Activated gamma-delta T cell (primary cell): ENCODE data around the gene CEACAM7.
"Not testable (repeated sequence)": the region's sequence is repeated elsewhere in the genome, so short reads cannot be mapped to it uniquely, and the experiment has no call there.

ENCODE experiments used
- DNase-seq: peaks from one replicate; lab custom pipeline; 2025; lab: John Stamatoyannopoulos, UW

Gene CEACAM7

GRCh38 chr19:41656756-41657155 lies 31.3 kb downstream of the CEACAM7 start:
- DNase-seq: not testable (repeated sequence)

DNA sequence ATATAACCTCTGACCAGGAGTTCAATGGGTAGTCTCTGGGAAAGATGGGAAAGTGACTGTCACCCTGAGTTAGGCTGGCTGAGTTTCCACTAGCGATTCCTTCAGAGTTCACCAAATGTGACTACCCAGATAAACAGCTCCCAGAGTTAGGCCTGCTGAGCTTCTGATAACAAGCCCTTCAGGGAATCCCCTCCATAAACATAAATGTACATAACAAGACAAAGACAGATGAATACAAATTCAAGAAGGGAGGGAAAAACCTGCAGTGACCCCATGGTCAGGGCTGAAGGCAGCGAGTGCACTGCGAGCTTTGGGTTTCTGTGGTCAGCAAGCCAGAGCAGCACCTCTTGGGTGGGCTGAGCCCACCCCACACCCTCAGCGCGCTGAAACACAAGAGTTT lies 35.8 kb downstream of the CEACAM7 start:
- no peak for DNase-seq

DNA sequence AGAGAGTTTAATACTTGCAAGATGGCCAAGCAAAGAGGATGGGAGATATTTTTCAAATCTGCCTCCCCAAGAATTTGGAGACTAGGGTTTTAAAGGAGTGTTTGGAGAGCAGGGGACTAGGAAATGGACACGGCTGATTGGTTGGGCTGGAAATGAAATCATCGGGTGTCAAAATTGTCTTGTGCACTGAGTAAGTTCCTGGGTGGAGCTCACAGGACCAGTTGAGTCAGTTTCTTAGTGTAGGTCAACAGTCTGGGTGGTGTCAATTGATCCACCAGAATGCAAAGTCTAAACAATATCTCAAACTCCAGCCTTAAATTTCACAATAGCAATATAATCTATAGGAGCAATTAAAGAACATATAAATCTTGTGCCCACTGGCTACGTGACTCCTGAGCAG lies 38.2 kb downstream of the CEACAM7 start:
- no peak for DNase-seq

DNA sequence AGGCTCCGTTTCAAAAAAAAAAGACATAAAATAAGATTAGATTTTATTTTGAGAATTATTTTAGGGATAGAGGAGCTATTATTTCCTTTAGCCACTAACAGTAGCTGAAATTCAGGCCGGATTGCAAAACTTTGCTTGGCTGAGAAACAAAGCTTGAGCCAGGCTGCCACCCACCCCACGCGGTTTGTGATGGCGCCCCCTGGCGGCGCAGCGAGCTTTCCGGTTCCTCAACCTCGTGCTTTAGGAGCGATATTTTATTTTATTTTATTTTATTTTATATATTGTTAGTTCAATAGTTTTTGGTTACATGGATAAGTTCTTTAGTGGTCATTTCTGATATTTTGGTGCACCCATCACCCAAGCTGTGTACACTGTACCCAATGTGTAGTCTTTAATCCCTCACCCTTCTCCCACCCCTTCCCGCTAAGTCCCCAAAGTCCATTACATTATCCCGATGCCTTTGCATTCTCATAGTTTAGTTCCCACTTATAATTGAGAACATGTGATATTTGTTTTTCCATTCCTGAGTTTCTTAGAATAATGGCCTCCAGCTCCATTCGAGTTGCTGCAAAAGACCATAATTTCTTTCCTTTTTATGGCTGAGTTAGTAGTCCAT lies 41.4 kb downstream of the CEACAM7 start:
- no peak for DNase-seq

DNA sequence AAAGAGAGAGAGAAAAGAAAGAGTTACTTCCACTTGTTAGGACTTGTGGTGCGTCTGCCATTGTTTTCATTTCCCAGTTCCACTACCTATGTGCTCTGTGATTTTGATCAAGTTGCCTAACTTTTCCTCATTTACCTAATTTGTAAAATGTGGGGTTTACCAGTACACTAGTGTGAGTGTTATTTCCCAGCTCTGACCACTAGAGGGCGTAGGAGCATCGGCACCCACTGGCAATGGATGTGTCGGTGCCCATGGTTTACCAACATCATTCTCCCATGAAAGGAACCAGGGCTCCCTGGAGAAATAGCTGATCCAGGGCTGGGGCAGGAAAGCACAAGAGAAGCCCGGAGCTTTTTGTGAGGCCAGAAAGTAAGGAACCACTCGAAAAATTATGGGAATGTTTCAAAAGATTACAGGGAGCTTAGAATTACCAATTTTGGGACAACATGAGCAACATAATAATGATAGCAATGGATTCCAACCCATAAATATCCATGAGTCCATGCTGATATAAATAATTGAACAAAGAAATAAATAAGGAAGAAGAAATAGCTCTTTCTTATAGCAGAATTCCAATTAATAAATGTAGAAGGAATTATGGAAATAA lies 46.1 kb downstream of the CEACAM7 start:
- no peak for DNase-seq

- DNase-seq: no peak
These were observed 49.4 kb downstream of the CEACAM7 start for GRCh38 chr19:41638641-41639081.

- no peak for DNase-seq
These were observed 50.6 kb downstream of the CEACAM7 start for GRCh38 chr19:41637484-41637883.

DNA sequence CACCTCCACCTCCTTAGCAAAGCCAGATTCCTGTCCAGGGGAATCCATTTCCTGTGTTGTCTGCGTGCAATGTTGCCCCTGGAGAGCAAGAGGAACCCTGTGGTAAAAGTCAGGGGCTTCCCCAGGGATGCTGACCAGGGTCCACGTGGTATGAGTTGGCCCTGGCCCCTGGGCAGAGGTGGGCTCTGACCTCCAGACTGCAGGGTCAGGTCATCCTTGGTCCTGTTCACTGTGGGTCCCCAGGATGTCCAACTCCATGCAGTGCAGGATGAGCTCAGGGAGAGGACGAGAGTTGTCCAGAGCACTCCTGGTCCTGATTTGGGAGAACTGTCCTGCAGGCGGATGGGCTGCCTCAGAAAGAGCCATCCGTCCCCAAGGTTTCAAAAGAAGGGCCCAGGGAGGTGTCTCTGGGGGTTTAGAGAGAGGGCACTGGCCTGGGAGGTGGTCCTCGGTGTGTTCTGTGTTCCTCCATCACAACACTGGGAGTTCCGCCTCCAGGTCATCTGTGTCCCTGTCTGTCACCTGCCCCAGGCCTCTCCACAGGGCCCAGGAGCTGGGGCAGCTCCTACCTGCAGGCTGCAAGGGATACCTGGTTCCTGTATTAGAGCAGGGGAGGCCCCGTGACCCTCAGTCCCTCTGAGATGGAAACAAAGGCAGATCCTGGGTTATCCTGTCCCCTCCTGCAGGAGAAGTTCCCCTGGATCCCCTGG lies 59.9 kb downstream of the CEACAM7 start:
- DNase-seq: no peak

DNA sequence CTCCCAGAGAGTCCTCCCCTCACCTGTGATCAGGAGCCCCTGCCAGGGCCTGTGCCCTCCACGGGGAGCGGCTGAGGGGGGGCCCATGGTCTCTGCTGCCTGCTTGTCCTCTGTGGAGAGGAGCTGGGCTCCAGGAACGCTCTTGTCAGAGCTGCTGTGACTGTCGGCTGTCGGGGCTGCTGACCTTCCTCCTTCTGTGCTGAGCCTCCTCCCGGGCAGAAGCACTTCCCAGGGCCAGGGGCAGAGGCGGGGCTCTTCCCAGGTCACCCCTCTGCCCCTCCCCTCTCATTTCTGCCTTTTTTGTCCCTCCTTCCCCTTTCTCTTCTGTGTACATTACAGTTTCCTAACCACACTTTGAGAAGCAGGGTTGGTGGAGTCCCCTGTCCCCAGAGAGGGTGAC lies 61.2 kb downstream of the CEACAM7 start, which contains the start of gene CEACAM4:
Gene CEACAM4, minus strand, starts transcription at position 198 of the 400 bp plus-strand sequence. Its CDS starts 111 bp downstream, at position 87.
- DNase-seq: no peak

DNA sequence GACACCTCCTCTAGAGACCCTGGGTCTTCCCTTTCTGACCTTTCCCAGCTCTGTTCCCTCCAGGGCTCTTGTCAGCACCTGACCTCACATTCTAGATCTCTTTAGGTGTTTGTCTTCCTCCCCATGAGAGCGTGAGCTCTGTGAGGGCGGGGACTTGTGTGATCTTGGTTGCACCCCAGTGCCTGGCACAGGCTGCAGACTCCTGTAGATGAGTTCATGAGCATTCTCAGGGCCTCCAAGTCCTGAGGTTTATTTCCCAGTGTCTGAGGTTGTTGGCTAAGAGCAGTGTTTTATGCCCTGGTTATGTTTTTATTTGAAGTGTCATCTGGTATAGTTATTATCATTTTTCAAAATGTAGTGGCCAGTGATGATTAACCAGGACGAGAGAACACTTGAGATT lies 61.8 kb downstream of the CEACAM7 start:
- DNase-seq: no peak

DNA sequence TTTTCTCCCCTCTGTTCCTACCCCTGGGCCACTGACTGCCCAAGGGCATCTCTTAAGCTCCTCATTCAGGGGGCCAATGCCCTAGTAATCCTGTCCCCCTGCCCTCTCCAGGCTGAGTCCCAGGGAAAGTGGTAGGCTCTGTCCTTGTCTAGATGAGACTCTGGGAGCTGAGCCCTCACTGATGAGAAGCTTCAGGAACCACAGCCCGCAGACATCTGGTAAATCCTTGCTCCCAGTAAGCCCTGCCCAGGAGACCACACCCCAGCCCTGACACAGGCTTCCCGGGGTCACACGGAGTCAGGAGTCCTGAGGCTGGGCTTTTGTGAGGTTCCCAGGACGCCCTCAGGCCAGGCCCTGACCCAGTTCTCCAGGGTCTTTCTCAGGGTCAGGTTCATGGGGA lies 63.1 kb downstream of the CEACAM7 start:
- no peak for DNase-seq

GRCh38 chr19:41624515-41624914 lies 63.6 kb downstream of the CEACAM7 start:
- DNase-seq: no peak

DNA sequence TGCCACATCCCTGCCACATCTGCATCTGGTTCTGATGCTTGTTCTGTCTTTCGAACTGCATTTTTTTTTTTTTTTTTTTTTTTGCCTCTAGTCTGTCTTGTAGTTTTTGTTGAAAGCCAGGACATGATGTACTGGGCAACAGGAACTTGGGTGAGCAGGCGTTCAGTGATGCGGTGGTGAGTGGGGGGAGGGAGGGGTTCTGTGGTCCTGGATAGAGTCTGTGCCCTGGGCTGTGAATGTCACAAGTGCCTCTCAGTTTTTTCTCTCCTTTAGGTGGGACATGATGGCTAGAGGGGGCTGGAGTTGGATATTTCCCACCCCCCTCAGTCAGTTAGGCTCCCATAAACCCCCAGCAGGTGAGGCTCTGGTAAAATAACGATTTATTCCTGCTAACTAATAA lies 64.7 kb downstream of the CEACAM7 start:
- no peak for DNase-seq
